SHP77 treated with DMSO at 0.1 percent for 48 hours (cell line): ENCODE measurements around the gene IL3RA.

Experiments used
- DNase-seq: peaks from one replicate; lab custom pipeline; 2025; lab: John Stamatoyannopoulos, UW

The IL3RA gene

DNA sequence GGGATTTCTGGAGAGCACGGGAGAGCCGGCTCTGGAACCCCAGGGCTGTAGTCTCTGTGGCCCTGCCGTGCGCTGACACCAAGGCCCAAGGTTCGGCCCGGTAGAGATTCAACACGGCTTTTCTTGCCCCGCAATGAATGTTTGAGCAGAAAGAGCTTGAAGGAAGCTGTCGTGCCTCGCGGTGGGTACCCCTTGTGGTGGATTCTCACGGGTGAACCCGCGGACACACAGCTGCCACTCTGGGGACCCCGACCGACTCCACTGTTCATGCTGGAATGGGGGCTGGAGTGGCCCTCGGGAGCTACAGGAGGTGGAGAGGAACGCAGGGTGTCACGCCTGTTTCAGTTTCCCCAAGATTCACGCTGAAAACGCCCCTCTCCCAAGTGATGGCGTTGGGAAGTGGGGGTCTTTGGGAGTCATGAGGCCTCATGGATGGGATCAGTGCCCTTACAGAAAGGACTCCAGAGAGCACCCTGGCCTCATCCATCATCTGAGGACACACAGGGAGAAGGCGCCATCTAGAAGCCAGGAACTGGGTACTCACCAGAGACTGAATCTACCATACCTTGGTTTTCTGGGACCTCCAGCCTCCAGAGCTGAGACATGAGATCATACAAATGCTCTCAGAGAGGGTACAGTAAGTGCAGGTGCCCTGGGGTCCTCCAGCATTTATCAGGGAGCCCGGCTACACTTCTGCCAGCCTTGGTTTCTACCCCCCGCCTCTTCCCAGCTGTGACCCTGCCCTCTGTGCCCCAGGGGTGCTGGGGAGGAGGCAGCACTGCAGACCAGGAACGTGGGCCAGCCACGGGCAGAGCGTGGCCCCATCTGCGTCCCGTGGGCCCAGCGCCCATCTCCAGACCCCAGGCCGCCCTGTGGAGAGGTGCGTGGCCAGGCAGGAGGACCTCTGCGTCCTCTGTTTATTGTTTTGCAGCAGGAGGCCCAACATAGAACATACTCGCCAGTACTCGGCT lies 49.0 kb downstream of the IL3RA start:
- no peak for DNase-seq

DNA sequence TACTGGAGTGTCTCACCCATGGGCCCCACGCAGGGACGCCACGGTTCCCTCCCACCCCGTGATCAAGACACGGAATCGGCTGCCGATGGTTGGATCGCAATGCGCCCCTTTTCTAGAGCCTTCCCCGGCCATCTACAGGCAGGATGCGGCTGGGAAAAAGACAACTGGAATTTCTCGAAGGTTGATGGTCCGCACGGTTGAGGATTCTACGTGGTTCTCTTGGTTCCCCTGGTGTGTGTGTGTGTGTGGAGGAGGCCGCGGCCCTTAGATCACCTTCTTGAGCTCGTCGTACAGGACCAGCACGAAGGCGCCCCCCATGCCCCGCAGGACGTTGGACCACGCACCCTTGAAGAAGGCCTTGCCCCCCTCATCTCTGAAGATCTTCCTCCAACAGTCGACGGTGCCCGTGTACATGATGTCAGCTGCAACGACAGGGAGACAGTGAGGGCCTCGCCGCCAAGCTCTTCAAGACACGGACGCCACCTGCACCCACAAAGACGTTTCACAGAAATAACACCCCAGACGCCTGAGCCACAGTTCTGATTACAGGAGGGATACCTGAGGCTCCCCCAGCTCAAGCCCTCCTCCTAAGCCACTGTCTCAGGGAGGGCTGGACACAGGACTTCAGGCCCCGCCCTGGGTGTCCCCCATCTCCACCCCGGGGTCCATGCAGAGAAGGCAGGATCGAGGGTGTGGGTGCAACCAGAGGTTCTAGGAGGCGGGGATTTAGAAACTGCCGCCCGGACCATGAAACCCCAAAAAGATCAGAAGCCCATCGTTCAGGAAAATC lies 49.9 kb downstream of the IL3RA start:
- DNase-seq, result no peak

- DNase-seq, result no peak
These were observed 50.7 kb downstream of the IL3RA start for GRCh38 chrX:1387141-1387776.

GRCh38 chrX:1388651-1389050 lies 52.1 kb downstream of the IL3RA start:
- DNase-seq, result no peak

DNA sequence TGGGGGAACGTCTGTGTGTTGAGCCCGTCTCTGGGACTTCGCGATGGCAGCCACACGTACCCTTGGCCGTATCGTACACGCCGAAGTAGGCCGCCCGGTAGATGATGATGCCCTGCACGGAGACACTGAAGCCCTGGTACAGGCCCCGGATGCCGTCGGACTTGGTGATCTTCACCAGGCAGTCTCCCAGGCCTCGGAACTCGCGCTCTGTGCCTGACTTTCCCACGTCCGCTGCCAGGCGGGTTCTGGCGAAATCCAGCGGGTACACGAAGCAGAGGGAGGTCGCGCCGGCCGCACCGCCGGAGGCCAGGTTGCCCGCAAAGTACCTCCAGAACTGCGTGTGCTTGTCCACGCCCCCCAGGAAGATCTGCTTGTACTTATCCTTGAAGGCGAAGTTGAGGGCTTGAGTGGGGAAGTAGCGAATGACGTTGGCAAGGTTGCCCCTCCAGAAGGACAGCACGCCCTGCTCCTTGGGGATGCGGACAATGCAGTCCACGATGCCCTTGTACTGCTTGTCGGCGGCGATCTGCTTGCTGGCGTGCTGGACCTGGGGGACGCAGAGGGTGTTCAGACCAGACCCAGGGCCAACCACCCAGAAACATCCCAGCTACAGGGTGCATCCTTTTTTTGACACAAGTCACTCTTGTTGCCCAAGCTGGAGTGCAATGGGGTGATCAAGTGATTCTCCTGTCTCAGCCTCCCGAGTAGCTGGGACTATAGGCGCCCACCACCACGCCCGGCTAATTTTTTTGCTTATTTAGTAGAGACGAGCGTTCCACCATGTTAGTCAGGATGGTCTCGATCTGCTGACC lies 52.8 kb downstream of the IL3RA start:
- no peak for DNase-seq

GRCh38 chrX:1389993-1390285 lies 53.4 kb downstream of the IL3RA start:
- no peak for DNase-seq

- no peak for DNase-seq
These were observed 54.2 kb downstream of the IL3RA start for GRCh38 chrX:1390621-1391369.

- no peak for DNase-seq
These were observed 54.8 kb downstream of the IL3RA start for GRCh38 chrX:1391370-1391706.

DNA sequence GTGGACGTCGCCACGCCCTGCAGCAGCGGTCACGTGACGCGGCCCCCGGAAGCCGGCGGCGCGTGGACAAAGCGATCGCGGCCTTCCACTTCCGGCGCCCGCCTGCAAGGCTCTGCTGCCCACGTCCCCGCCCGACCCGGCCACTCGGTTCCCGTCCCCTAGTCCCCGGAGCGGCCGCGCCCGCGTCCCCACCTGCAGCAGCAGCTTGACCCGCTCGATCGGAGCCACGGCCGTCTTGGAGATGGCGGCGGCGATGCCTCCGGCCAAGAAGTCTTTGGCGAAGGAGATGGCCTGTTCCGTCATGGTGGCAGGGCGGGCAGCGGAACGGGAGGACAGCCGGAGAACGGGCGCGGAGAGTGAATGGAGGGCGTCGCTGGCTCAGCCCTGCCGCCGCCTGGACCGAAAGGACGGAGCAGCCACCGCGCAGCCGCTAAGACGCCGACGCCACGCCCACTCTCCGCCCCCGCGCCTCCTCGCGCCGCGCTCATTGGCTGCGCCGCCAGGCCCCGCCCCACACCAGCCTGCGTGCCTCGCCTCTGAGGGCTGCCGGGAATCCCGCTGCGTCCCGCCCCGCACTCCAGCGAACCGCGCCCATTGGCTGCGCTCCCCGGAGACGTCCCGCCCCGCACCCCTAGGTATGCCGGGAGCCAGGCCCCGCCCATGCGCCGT lies 55.3 kb downstream of the IL3RA start, which contains the start of gene SLC25A6:
SLC25A6 (minus strand) TSS at position 407 of the 669 bp plus-strand sequence; CDS start at position 303, 104 bp downstream.
- no peak for DNase-seq

DNA sequence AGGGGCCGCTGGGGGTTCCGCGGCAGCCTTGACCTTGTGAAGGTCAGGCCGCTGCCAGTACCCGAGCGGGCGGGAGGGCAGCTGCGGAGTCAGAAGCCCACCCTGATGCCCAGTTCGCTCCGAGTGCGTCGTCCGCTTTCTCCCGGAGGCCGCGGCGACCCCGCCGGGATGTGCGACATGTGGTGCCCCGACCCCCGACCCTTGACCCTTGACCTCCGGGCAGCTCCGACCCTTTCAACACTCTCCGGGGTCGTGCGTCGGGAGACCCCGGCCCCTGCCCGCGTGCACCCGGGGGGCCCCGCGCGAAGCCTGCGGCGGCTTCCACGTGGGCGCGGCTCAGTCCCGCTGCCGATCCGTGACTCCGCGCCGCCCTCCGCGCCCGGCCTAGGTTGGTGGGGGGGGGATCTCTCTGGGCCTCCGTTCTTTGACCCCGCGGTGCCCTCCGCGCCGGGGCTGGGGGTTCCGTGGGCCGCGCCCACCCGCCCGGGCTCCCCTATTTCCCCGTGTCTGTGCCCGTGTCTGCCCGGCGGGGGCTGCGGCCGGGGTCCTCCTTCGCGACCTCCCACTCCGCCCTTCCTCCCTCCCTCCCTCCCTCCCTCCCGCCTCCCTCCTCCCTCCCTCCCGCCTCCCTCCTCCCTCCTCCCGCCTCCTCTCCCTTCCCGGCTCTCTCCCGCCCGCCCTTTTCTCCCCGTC lies 55.9 kb downstream of the IL3RA start:
- DNase-seq, result no peak

- no peak for DNase-seq
These were observed 57.5 kb downstream of the IL3RA start for GRCh38 chrX:1393871-1394615.

GRCh38 chrX:1394731-1395501 lies 58.3 kb downstream of the IL3RA start:
- DNase-seq, result no peak

GRCh38 chrX:1395646-1396216 lies 59.1 kb downstream of the IL3RA start:
- no peak for DNase-seq

DNA sequence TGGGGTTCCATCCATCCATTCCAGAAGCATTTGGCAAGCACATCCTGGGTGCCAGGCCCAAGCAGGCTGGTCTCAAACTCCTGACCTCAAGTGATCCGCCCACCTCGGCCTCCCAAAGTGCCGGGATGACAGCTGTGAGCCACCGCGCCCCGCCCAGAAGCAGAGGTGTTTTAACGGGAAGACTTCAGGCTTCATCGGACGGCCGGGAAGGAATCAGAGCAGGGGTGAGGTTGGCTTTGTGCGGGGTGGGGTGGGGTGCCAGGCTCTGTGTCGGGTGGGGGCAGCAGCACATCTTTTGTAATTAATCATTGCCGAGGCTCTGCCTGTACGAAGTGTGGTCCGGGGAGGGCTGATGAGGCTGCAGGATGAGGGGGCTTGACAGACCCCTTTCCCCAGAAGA lies 60.4 kb downstream of the IL3RA start:
- no peak for DNase-seq

- DNase-seq, result no peak
These were observed 61.1 kb downstream of the IL3RA start for GRCh38 chrX:1397441-1398270.

DNA sequence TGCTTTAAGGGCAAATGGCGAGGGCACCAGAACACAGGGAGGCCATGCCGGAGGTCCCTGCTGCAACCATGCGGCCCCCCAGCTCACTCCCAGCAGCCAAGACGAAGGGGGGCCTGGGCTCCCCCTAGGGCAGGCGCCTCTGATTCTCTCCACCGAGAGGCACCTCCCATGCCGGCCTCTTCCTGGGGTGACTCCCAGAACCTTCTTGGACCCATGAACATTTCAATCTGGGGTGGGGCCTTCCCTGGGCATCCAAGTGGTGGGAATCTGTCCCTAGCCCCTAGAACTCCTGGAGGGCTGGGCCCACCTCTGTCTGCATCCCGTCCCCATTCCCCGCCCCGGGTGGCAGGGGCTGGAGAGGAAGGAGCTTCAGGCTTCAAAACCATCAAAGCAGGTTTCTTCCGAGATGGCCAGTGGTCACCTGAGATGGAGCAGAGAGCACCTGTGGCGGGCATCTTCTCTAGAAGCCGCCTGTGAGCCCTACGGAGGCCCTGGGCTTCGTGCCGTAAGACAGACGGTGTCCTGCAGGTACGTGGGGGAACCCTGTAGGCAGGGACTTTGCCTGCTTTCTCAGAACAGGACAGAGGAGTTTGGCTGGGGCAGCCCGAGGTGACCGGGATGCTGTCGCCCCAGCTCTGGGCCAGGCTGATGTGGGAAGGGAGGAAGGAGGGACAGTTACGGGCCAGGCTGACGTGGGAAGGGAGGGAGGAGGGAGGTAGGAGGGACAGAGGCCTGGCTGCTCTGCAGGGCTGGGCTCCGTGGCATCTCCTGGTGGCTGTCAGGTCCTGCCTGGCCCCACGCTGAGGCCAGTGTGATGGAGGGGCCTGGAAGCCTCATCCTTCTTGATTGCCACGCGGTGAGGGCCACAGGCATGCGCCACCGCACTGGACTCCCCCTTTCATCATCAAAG lies 62.1 kb downstream of the IL3RA start:
- DNase-seq, result no peak
